NCI-H1436 treated with DMSO at 0.1 percent for 48 hours (cell line): ENCODE data around the gene GLRX3.
"Not testable (repeated sequence)": the region's sequence is repeated elsewhere in the genome, so short reads cannot be mapped to it uniquely, and the experiment has no call there.

Experiments used
- DNase-seq: peaks from one replicate; lab custom pipeline; 2025; lab: John Stamatoyannopoulos, UW

Gene GLRX3

GRCh38 chr10:130136226-130137089, at the start of gene GLRX3:
Gene GLRX3 (plus strand): TSS chr10:130136391. CDS start chr10:130136421, 30 bp downstream.
- DNase-seq: peak; percentile 13

- DNase-seq: not testable (repeated sequence)
Observed at GRCh38 chr10:130090565-130090964, 45.6 kb upstream of the GLRX3 start.

- DNase-seq: no peak
Observed at GRCh38 chr10:130099344-130099743, 36.8 kb upstream of the GLRX3 start.

GRCh38 chr10:130105724-130106123, 30.5 kb upstream of the GLRX3 start:
- no peak for DNase-seq

GRCh38 chr10:130108146-130108545, 28.0 kb upstream of the GLRX3 start:
- DNase-seq: not testable (repeated sequence)

- DNase-seq: no peak
Observed at GRCh38 chr10:130108934-130109604, 27.1 kb upstream of the GLRX3 start.

GRCh38 chr10:130109796-130110245, 26.4 kb upstream of the GLRX3 start:
- DNase-seq: peak; percentile 37

- peak; percentile 92 for DNase-seq
Observed at GRCh38 chr10:130110246-130111112, 25.7 kb upstream of the GLRX3 start, which contains the start of gene C10orf143. Gene C10orf143 (minus strand): TSS chr10:130110830. CDS start chr10:130110772, 58 bp downstream.

GRCh38 chr10:130111113-130111851, 24.9 kb upstream of the GLRX3 start:
- peak; percentile 96 for DNase-seq

- no peak for DNase-seq
Observed at GRCh38 chr10:130111852-130112180, 24.4 kb upstream of the GLRX3 start.

GRCh38 chr10:130112821-130113220, 23.4 kb upstream of the GLRX3 start:
- no peak for DNase-seq

- not testable (repeated sequence) for DNase-seq
Observed at GRCh38 chr10:130116942-130117341, 19.2 kb upstream of the GLRX3 start.

- DNase-seq: not testable (repeated sequence)
Observed at GRCh38 chr10:130117535-130117934, 18.7 kb upstream of the GLRX3 start.

- DNase-seq: no peak
Observed at GRCh38 chr10:130121486-130122079, 14.6 kb upstream of the GLRX3 start.

- no peak for DNase-seq
Observed at GRCh38 chr10:130127364-130128061, 8.7 kb upstream of the GLRX3 start.

GRCh38 chr10:130128062-130128781, 8.0 kb upstream of the GLRX3 start:
- no peak for DNase-seq

- DNase-seq: no peak
Observed at GRCh38 chr10:130128922-130129321, 7.3 kb upstream of the GLRX3 start.

- no peak for DNase-seq
Observed at GRCh38 chr10:130135676-130136225, 440 bp upstream of the GLRX3 start.

GRCh38 chr10:130137090-130137448, 878 bp downstream of the GLRX3 start:
- no peak for DNase-seq
